Large intestine (tissue), 3 donors: ENCODE results near the gene DMRTA2. TPM values are rescaled to one million over a fixed set of nuclear protein-coding genes. Genes with fewer than 3 reads are reported as not detected.

Experiments
- DNase-seq, 2 donors: peaks; one replicate each; pipeline versions ENCODE4 v3.0.0 to v3.0.0-alpha.2; 2013
- H3K27ac ChIP-seq: one replicate; pipeline ENCODE4 v1.5.1; 2013; ENCODE audit warnings: low read length
- H3K27me3 ChIP-seq: 2 replicates; pipeline ENCODE4 v1.6.1; 2013; ENCODE audit warnings: low read length; ENCODE audit not compliant: control insufficient read depth, insufficient read depth
- H3K36me3 ChIP-seq: 2 replicates; pipeline ENCODE4 v1.6.1; 2013; ENCODE audit warnings: low read length; ENCODE audit not compliant: control insufficient read depth, insufficient read depth
- H3K4me1 ChIP-seq: one replicate; pipeline ENCODE4 v1.6.1; 2013; ENCODE audit warnings: low read length; ENCODE audit not compliant: control insufficient read depth, insufficient read depth
- H3K4me3 ChIP-seq: one replicate; pipeline ENCODE4 v1.5.1; 2013; ENCODE audit warnings: low read length
- H3K9me3 ChIP-seq: one replicate; pipeline ENCODE4 v1.6.1; 2013; ENCODE audit warnings: mild to moderate bottlenecking, low read depth, low read length, moderate library complexity; ENCODE audit not compliant: control insufficient read depth
- WGBS: methylation state at CpG from one replicate; pipeline ENCODE4 v1.1.5; 2013; ENCODE audit warnings: low lambda C conversion rate; ENCODE audit not compliant: insufficient coverage; 5-methylcytosine and 5-hydroxymethylcytosine counted together
- polyA plus RNA-seq: library from polyadenylated mRNA; unstranded; fragments of 120-200 nt; gene quantifications from one replicate; pipeline ENCODE4 v1.2.1, GENCODE V29; 2013

The DMRTA2 gene
- polyA plus RNA-seq, 1 donor, result not detected

GRCh38 chr1:50438945-50439344, 15.7 kb upstream of the DMRTA2 start:
- Histone ChIP-seq H3K4me3 (no peak overlapping the region), H3K36me3 (peaks cover 25% of the 10 kb centered on the region), H3K4me1 (no peaks in the 10 kb centered on the region), H3K27ac (no peak overlapping the region), H3K27me3 (no peaks in the 10 kb centered on the region), H3K9me3 (no peaks in the 10 kb centered on the region)
- DNase-seq, result no peak

- WGBS, result 92% methylated on average over 3 of the region's 6 CpGs
- Histone ChIP-seq H3K4me1 (peaks cover 7% of the 10 kb centered on the region), H3K27me3 (peaks cover 15% of the 10 kb centered on the region), H3K36me3 (peaks cover 21% of the 10 kb centered on the region), H3K27ac (no peak overlapping the region), H3K4me3 (no peak overlapping the region), H3K9me3 (no peaks in the 10 kb centered on the region)
- DNase-seq, result no peak
These were observed 13.2 kb upstream of the DMRTA2 start for GRCh38 chr1:50436489-50436888.

GRCh38 chr1:50430010-50430405, 6.8 kb upstream of the DMRTA2 start:
- peaks cover 76% of the 10 kb centered on the region for H3K27me3 ChIP-seq
- peaks cover 7% of the 10 kb centered on the region for H3K4me1 ChIP-seq
- peaks cover 3% of the 10 kb centered on the region for H3K9me3 ChIP-seq
- WGBS, result 4% methylated on average over 3 of the region's 5 CpGs
- no peak overlapping the region for H3K27ac ChIP-seq
- no peaks in the 10 kb centered on the region for H3K36me3 ChIP-seq
- DNase-seq, result no peak
- H3K4me3 ChIP-seq, result no peak overlapping the region

GRCh38 chr1:50427818-50428779, 4.9 kb upstream of the DMRTA2 start:
- peaks cover 11% of the 10 kb centered on the region for H3K9me3 ChIP-seq
- WGBS, result 0% methylated on average over 1 of the region's 35 CpGs
- no peak overlapping the region for H3K4me3 ChIP-seq
- H3K4me1 ChIP-seq, result peaks cover 14% of the 10 kb centered on the region
- no peaks in the 10 kb centered on the region for H3K36me3 ChIP-seq
- peaks cover 95% of the 10 kb centered on the region for H3K27me3 ChIP-seq
- no peak overlapping the region for H3K27ac ChIP-seq
- DNase-seq, result no peak

DNA sequence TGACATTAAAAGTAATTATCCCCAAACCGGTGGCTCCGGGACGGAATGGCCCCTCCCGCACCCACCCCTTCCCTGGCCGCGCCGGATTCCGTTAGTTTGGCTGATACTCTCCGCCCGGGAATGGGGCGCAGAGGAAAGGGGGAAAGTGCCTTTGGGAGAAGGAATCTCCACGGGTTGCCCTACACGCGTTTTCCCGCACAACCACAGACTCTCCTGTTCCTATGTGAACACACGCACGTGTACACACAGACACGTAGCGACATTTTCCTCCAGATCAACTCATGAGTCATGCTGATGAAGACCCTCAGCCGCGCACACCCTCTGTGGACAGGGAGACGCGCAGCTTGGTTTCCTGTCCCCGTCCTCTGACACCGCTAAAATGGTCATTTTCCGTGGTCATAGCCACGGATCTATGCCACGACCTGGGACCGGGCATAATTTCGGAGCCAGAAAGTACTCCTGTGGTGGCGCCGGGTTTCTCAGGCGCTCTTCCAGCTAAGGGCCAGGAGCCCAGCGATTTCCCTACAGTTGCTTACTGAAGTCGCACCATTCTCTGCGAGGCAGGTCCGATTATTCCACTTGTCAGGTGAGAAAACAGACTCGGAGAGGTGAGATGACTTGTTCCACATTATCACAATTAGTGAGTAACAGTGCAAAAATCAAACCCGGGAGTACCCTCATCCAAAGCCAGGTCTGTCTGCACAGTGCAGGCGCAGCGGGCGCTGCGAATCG, 4.0 kb upstream of the DMRTA2 start:
- no peak overlapping the region for H3K27ac ChIP-seq
- no peaks in the 10 kb centered on the region for H3K36me3 ChIP-seq
- no peak overlapping the region for H3K4me3 ChIP-seq
- H3K9me3 ChIP-seq, result peaks cover 15% of the 10 kb centered on the region
- no peak for DNase-seq
- no CpG with 5 or more reads among the region's 44 CpGs for WGBS
- H3K4me1 ChIP-seq, result peaks cover 18% of the 10 kb centered on the region
- peaks cover 97% of the 10 kb centered on the region for H3K27me3 ChIP-seq

GRCh38 chr1:50426702-50427085, 3.5 kb upstream of the DMRTA2 start:
- DNase-seq, result no peak
- WGBS, result no CpG with 5 or more reads among the region's 28 CpGs
- Histone ChIP-seq H3K9me3 (peaks cover 15% of the 10 kb centered on the region), H3K36me3 (no peaks in the 10 kb centered on the region), H3K27me3 (peaks cover 97% of the 10 kb centered on the region), H3K27ac (no peak overlapping the region), H3K4me1 (peaks cover 18% of the 10 kb centered on the region), H3K4me3 (no peak overlapping the region)

DNA sequence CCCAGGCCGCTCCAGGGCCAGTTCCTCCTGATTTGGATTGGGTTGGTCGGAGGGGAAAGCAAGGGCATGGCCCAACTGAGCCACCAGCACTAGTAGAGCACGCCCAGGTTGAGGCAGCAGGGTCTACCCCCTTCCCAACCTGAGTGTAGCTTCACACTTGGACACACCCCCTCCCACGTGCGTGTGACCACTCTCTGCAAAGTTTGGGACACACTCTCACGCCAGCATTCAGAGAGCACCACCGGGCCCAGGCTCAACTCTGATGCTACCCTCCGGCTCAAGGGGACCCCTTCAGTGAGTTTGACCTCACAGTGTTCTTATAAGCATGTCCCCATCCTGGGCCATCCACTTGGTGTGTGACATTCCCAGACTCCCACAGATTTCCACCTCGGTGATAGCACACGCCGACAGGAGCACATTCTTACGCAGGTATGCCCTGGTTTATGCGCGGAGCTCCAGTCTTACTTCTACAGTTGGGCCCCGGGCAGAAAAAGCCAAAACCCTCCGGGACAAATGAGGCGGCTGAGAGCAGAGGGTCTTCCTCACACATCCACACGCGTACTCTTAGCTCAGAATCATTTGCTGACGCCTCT, 3.0 kb upstream of the DMRTA2 start:
- no peak overlapping the region for H3K4me3 ChIP-seq
- H3K36me3 ChIP-seq, result no peaks in the 10 kb centered on the region
- peaks cover 97% of the 10 kb centered on the region for H3K27me3 ChIP-seq
- H3K27ac ChIP-seq, result no peak overlapping the region
- H3K4me1 ChIP-seq, result peaks cover 18% of the 10 kb centered on the region
- H3K9me3 ChIP-seq, result peaks cover 15% of the 10 kb centered on the region
- DNase-seq, result no peak
- no CpG with 5 or more reads among the region's 20 CpGs for WGBS

DNA sequence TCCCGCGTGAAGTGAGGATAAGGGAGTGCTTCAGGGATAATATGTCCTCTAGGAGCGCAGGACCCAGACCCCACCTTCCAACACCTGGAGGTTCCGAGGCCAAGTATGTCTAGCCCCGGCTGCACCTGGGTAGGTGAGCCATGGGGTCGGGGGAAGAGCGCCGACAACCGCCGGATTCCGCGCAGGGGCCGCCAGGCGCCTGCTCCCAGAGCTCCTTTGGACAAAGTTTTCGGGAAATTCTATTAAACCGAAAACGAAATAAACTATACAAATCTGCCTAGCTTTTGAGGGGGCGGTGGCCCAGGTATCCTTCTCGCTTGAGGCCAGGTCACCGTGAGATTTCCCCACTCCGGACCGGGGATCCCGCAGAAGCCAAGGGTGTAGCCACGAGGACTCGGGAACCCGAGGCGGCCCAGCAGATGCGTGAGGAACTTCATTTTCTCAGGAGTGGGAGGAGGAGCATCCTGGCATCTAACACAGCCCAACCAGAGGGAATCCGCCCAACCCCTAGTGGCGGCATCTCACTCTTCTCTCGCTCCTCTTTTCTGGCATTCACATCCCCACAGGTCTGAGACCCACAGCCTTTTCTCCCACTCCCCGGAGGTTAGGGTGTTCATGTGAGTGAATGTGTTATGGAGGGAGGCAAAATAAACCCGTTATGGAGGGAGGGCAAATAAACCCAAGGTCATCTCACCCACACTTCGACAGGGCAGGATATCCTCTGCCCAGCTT, 2.3 kb upstream of the DMRTA2 start:
- Histone ChIP-seq H3K27me3 (peaks cover 97% of the 10 kb centered on the region), H3K4me1 (peaks cover 18% of the 10 kb centered on the region), H3K36me3 (no peaks in the 10 kb centered on the region), H3K4me3 (no peak overlapping the region), H3K9me3 (peaks cover 15% of the 10 kb centered on the region), H3K27ac (no peak overlapping the region)
- no peak for DNase-seq
- WGBS, result 0% methylated on average over 1 of the region's 34 CpGs

- H3K27me3 ChIP-seq, result peaks cover 97% of the 10 kb centered on the region
- peaks cover 15% of the 10 kb centered on the region for H3K9me3 ChIP-seq
- no peak overlapping the region for H3K27ac ChIP-seq
- no CpG with 5 or more reads among the region's 40 CpGs for WGBS
- no peak overlapping the region for H3K4me3 ChIP-seq
- DNase-seq, result no peak
- peaks cover 18% of the 10 kb centered on the region for H3K4me1 ChIP-seq
- H3K36me3 ChIP-seq, result no peaks in the 10 kb centered on the region
These were observed 1.7 kb upstream of the DMRTA2 start for GRCh38 chr1:50424884-50425375.
